ENCODE results near the gene UBL5.

DNA sequence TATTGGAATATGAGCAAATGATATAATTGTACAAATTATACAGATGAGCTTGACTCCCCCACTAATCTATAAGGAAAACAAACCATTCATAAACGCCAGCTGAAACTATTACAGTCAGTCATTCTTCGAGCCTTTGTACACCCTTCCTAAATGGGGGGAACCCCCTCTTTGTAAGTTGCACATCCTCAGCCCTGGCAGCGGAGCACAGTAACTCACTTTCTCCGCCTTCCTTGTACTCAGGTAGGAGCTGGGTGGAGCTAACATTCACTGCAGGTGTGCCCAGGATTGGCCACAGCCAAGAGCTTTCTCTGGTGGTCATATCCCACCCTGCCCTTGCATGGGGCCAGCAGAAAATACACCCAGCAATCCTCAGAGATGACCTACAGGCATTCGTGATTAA, 36.0 kb downstream of the UBL5 start:
- TF ChIP-seq, protein P1, sequence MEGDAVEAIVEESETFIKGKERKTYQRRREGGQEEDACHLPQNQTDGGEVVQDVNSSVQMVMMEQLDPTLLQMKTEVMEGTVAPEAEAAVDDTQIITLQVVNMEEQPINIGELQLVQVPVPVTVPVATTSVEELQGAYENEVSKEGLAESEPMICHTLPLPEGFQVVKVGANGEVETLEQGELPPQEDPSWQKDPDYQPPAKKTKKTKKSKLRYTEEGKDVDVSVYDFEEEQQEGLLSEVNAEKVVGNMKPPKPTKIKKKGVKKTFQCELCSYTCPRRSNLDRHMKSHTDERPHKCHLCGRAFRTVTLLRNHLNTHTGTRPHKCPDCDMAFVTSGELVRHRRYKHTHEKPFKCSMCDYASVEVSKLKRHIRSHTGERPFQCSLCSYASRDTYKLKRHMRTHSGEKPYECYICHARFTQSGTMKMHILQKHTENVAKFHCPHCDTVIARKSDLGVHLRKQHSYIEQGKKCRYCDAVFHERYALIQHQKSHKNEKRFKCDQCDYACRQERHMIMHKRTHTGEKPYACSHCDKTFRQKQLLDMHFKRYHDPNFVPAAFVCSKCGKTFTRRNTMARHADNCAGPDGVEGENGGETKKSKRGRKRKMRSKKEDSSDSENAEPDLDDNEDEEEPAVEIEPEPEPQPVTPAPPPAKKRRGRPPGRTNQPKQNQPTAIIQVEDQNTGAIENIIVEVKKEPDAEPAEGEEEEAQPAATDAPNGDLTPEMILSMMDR (IDR thresholded peaks at IDR 0.05), result no peak
- TF ChIP-seq POLR2A (IDR thresholded peaks at IDR 0.05), result no peak
- no peak for TF ChIP-seq POLR2AphosphoS5 (IDR thresholded peaks at IDR 0.05; ENCODE audit: insufficient read depth in 1 of 2, low read depth in 1 of 2)
